Keratinocyte (primary cell): Measurements from ENCODE around the gene ZNF26.

Experiments
- EZH2 ChIP-seq: IDR thresholded peaks from one replicate; pipeline ENCODE4 v1.6.1; 2012; ENCODE audit warnings: inconsistent platforms, mild to moderate bottlenecking, low read length, moderate library complexity
- TF ChIP-seq, protein P1 (sequence below), 3 experiments: IDR thresholded peaks in 1 of 3; conservative IDR thresholded peaks in 1 of 3; optimal IDR thresholded peaks in 1 of 3; 2 replicates in 2 of 3; 3 replicates in 1 of 3; pipeline versions ENCODE3 to v1.5.1; 2011; ENCODE audit warnings: low read length in 3 of 3, mild to moderate bottlenecking in 3 of 3, moderate library complexity in 2 of 3, control low read depth in 1 of 3, inconsistent platforms in 1 of 3; ENCODE audit not compliant: insufficient read depth in 2 of 3; ENCODE audit errors: extremely low read depth in 1 of 3

DNA sequence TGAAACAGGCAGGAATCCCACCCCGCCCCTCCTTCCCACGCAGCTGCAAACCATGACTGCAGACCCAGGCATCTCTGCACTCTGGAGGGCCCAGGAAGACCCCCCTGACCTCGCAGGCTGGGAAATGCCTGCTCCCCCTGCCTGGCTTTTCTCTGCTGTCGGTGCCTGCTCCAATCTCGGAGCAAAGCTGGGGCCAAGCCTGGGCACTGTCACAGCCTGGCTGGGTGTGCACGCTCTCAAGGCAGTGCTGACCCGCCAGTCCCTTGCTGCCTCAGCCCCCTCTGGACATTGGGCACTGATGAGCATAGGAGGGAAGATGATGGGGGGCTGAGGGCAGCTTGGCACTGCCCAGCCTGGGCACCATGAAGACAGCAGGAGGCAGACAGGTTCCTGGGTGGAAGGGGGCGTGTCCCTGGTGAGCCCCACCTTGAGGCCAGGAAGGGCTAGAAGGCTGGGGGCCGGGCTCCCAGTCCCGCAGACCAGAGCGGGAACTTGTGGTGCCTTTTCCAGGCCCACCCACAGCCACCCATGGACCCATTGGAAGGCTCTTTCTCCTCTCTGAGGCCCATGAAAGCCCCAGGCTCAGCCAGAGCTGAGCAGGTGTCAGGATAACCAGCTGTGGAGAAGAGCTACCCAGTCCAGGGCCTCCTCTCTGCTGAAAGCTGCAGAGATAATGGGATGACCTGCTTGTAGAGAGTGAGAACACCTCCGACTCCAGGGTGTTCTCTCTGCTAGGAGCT lies 19.3 kb upstream of the ZNF26 start:
- no peak for TF ChIP-seq EZH2
- TF ChIP-seq, protein P1, sequence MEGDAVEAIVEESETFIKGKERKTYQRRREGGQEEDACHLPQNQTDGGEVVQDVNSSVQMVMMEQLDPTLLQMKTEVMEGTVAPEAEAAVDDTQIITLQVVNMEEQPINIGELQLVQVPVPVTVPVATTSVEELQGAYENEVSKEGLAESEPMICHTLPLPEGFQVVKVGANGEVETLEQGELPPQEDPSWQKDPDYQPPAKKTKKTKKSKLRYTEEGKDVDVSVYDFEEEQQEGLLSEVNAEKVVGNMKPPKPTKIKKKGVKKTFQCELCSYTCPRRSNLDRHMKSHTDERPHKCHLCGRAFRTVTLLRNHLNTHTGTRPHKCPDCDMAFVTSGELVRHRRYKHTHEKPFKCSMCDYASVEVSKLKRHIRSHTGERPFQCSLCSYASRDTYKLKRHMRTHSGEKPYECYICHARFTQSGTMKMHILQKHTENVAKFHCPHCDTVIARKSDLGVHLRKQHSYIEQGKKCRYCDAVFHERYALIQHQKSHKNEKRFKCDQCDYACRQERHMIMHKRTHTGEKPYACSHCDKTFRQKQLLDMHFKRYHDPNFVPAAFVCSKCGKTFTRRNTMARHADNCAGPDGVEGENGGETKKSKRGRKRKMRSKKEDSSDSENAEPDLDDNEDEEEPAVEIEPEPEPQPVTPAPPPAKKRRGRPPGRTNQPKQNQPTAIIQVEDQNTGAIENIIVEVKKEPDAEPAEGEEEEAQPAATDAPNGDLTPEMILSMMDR (optimal IDR thresholded peaks at IDR 0.05 in 1 of 3, IDR thresholded peaks at IDR 0.05 in 1 of 3, conservative IDR thresholded peaks at IDR 0.05 in 1 of 3; ENCODE audit: extremely low read depth in 1 of 3, insufficient read depth in 2 of 3, low read length in 3 of 3), result no peak
